ENCODE measurements around the gene TMEM254.

DNA sequence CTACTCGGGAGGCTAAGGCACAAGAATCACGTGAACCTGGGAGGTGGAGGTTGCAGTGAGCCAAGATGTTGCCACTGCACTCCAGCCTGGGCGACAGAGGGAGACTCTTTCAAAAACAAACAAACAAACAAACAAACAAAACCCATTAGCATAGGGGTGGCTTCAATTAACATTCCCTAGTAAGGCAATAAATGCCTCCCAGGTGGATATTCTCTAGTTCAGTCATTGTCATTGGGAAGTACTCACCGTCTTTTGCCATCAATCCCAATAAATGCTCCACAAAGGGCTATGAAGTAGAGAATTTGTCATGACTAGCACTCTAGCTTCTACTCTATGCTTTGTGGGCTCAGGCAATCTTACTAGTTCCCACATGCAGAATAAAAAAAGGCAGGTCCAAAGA, 11.7 kb upstream of the TMEM254 start:
- TF ChIP-seq CTCF (IDR thresholded peaks at IDR 0.05) (no peak), POLR2A (IDR thresholded peaks at IDR 0.05) (no peak)

Data from body of pancreas (tissue), 4 donors.